Cardiac muscle cell (in vitro differentiated cells and primary cell): ENCODE data around the gene RGS7BP. TPM values are rescaled to one million over a fixed set of nuclear protein-coding genes. Genes with fewer than 3 reads are reported as not detected.

Source experiments
- DNase-seq, 2 donors: peaks; one replicate each; pipeline versions ENCODE4 v3.0.0 to v3.0.0-alpha.2; 2010 to 2017; ENCODE audit warnings: low read depth in 1 of 2, low spot score in 1 of 2
- H3K27ac ChIP-seq: fragments of 200-600 bp; sonication (generic); 2 replicates; pipeline ENCODE4 v1.5.1; 2016
- H3K27me3 ChIP-seq: fragments of 200-600 bp; sonication (generic); 2 replicates; pipeline ENCODE4 v1.6.0; 2016; ENCODE audit warnings: control low read depth
- H3K36me3 ChIP-seq: fragments of 200-600 bp; sonication (generic); 2 replicates; pipeline ENCODE4 v1.5.1; 2016; ENCODE audit warnings: control low read depth
- H3K4me1 ChIP-seq: fragments of 200-600 bp; sonication (generic); 2 replicates; pipeline ENCODE4 v1.8.1; 2017; ENCODE audit warnings: low read depth, mild to moderate bottlenecking, mixed run types
- H3K4me3 ChIP-seq: fragments of 200-600 bp; sonication (generic); 2 replicates; pipeline ENCODE4 v1.5.1; 2016; ENCODE audit warnings: mild to moderate bottlenecking
- H3K9me3 ChIP-seq: fragments of 200-600 bp; sonication (generic); 2 replicates; pipeline ENCODE4 v1.5.1; 2017; ENCODE audit warnings: low read depth, mild to moderate bottlenecking, control low read depth
- CTCF ChIP-seq: IDR thresholded peaks from 2 replicates; pipeline ENCODE4 v1.5.1; 2012; ENCODE audit warnings: low read depth, mild to moderate bottlenecking, low read length
- polyA plus RNA-seq: library from polyadenylated mRNA; unstranded; fragments of >200 nt; fragmentation: Nextera tagmentation; extraction: Ambion mirVana; gene quantifications from 2 replicates; pipeline ENCODE4 v1.2.1, GENCODE V29; 2016
- total RNA-seq: library from RNA; depleted of rRNA; stranded (reverse); fragments of >200 nt; gene quantifications from 2 replicates; pipeline ENCODE4 v1.2.3, GENCODE V29; 2016

RGS7BP gene
- total and polyA plus RNA-seq, 2 experiments from 2014 or later = 0.45 TPM; not detected in 1

- no peak for TF ChIP-seq CTCF
Observed at GRCh38 chr5:64632251-64632650, 126.4 kb downstream of the RGS7BP start.

GRCh38 chr5:64634997-64635686 is 129.3 kb downstream of the RGS7BP start:
- peak; percentile 58 for TF ChIP-seq CTCF
- no peak overlapping the region for H3K27ac ChIP-seq
- no peak overlapping the region for H3K4me3 ChIP-seq
- no peaks in the 10 kb centered on the region for H3K9me3 ChIP-seq
- no peaks in the 10 kb centered on the region for H3K36me3 ChIP-seq
- DNase-seq = peak; percentile 42 to 59
- no peaks in the 10 kb centered on the region for H3K27me3 ChIP-seq
- peaks cover 9% of the 10 kb centered on the region for H3K4me1 ChIP-seq

More at GRCh38 chr5:64632251-64632650, 126.4 kb downstream of the RGS7BP start:
- Histone ChIP-seq H3K27ac (no peak overlapping the region), H3K4me3 (no peak overlapping the region), H3K9me3 (no peaks in the 10 kb centered on the region), H3K4me1 (peaks cover 9% of the 10 kb centered on the region), H3K36me3 (no peaks in the 10 kb centered on the region), H3K27me3 (no peaks in the 10 kb centered on the region)
- DNase-seq = peak in 1 of 2 donors; percentile 54

DNA sequence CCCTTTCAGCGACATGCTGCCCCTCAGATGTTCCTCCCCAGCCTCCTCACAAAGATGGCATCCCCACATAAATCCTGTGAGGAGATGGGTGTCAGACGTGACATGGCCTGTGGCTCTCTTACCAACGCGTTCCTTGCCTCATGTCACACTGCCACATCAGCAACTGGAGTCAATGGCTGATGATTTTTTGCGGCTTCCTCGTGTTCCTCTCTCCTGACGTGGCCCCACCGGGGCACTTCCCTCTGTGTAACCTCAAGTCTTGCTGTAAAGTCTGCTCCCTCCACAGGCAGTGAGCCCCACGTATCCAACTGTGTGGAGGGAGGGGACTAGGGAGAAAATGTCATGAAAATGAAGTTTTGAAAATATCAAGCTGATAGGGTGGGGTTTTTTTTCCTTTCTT is 131.3 kb downstream of the RGS7BP start:
- no peaks in the 10 kb centered on the region for H3K9me3 ChIP-seq
- TF ChIP-seq CTCF = no peak
- no peak for DNase-seq
- H3K36me3 ChIP-seq = no peaks in the 10 kb centered on the region
- no peaks in the 10 kb centered on the region for H3K27me3 ChIP-seq
- peaks cover 6% of the 10 kb centered on the region for H3K4me1 ChIP-seq
- no peak overlapping the region for H3K27ac ChIP-seq
- H3K4me3 ChIP-seq = no peak overlapping the region

GRCh38 chr5:64637837-64638443 is 132.1 kb downstream of the RGS7BP start:
- Histone ChIP-seq H3K4me1 (no peaks in the 10 kb centered on the region), H3K27me3 (no peaks in the 10 kb centered on the region), H3K27ac (no peak overlapping the region), H3K9me3 (no peaks in the 10 kb centered on the region), H3K36me3 (no peaks in the 10 kb centered on the region), H3K4me3 (no peak overlapping the region)
- DNase-seq = no peak
- no peak for TF ChIP-seq CTCF

DNA sequence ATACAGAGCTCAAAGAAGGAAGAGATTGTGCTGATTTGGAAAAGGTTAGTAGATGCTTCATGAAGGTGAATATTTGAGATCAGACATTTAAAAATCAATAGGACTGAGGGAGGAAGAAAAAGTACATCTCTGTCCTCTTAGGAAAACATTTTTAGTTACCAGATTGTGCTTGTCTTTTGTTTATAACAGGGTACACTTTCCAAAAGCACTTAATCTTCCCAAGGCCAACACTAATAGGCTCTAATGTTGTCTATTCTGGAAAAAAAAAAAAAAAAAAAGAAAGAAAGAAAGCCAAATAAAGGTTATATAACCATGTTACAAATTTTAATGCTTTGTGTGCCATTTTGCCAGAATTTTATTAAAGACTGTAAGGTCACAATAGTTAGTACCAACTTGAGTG is 139.0 kb downstream of the RGS7BP start:
- no peak overlapping the region for H3K4me3 ChIP-seq
- no peaks in the 10 kb centered on the region for H3K27me3 ChIP-seq
- no peak for DNase-seq
- no peak overlapping the region for H3K27ac ChIP-seq
- H3K36me3 ChIP-seq = no peaks in the 10 kb centered on the region
- TF ChIP-seq CTCF = no peak
- no peaks in the 10 kb centered on the region for H3K9me3 ChIP-seq
- H3K4me1 ChIP-seq = no peaks in the 10 kb centered on the region
